Glomerular visceral epithelial cell (primary cell): ENCODE data around the gene GMEB2.
"Not testable (repeated sequence)": the region's sequence is repeated elsewhere in the genome, so short reads cannot be mapped to it uniquely, and the experiment has no call there.

Experiments used
- DNase-seq: peaks from one replicate; pipeline ENCODE4 v3.0.0-alpha.2; 2016; ENCODE audit errors: extremely low spot score

The GMEB2 gene

GRCh38 chr20:63626424-63627128, at the start of gene GMEB2:
Gene GMEB2 (minus strand): TSS chr20:63627101. CDS start chr20:63619397, 7,704 bp downstream.
- DNase-seq, result peak; percentile 85

- no peak for DNase-seq
These were observed 48.9 kb upstream of the GMEB2 start for GRCh38 chr20:63675681-63676368.

- no peak for DNase-seq
These were observed 47.0 kb upstream of the GMEB2 start for GRCh38 chr20:63673951-63674350.

- DNase-seq, result no peak
These were observed 45.8 kb upstream of the GMEB2 start for GRCh38 chr20:63672666-63673065.

- DNase-seq, result not testable (repeated sequence)
These were observed 44.8 kb upstream of the GMEB2 start for GRCh38 chr20:63671695-63672094.

GRCh38 chr20:63668351-63668750, 41.5 kb upstream of the GMEB2 start:
- no peak for DNase-seq

GRCh38 chr20:63667858-63668257, 41.0 kb upstream of the GMEB2 start:
- no peak for DNase-seq

- DNase-seq, result no peak
These were observed 38.8 kb upstream of the GMEB2 start for GRCh38 chr20:63665708-63666107.

- DNase-seq, result no peak
These were observed 38.1 kb upstream of the GMEB2 start for GRCh38 chr20:63664861-63665594.

- DNase-seq, result no peak
These were observed 37.4 kb upstream of the GMEB2 start for GRCh38 chr20:63664143-63664851.

GRCh38 chr20:63663332-63664066, 36.6 kb upstream of the GMEB2 start:
- no peak for DNase-seq

GRCh38 chr20:63662813-63663189, 35.9 kb upstream of the GMEB2 start:
- no peak for DNase-seq

- DNase-seq, result no peak
These were observed 35.3 kb upstream of the GMEB2 start for GRCh38 chr20:63661959-63662812.

GRCh38 chr20:63661108-63661507, 34.2 kb upstream of the GMEB2 start:
- no peak for DNase-seq

GRCh38 chr20:63660622-63661021, 33.7 kb upstream of the GMEB2 start:
- no peak for DNase-seq

- DNase-seq, result not testable (repeated sequence)
These were observed 33.3 kb upstream of the GMEB2 start for GRCh38 chr20:63660174-63660573.

GRCh38 chr20:63659370-63659769, 32.5 kb upstream of the GMEB2 start:
- DNase-seq, result no peak

GRCh38 chr20:63658749-63659187, 31.9 kb upstream of the GMEB2 start:
- DNase-seq, result no peak

- peak; percentile 93 for DNase-seq
These were observed 31.2 kb upstream of the GMEB2 start, which contains the start of gene RTEL1 for GRCh38 chr20:63657937-63658748. Gene RTEL1 (plus strand): TSS chr20:63658312. CDS start chr20:63659403, 1,091 bp downstream.
